GM23338 (cell line): ENCODE results near the gene IRAK1. TPM values are rescaled to one million over a fixed set of nuclear protein-coding genes. Genes with fewer than 3 reads are reported as not detected.

ENCODE experiments used
- ATAC-seq: fragments of 200-7000 bp; cut with Tn5 transposase; 3 replicates; pipeline ENCODE4 v1.9.1; 2020
- DNase-seq: peaks from one replicate; pipeline ENCODE4 v3.0.0-alpha.2; 2015; ENCODE audit warnings: low spot score
- H2AFZ ChIP-seq: fragments of 200-600 bp; sonication (generic); 2 replicates; pipeline ENCODE4 v1.8.0; 2016; ENCODE audit warnings: antibody characterized with exemption, mild to moderate bottlenecking, moderate library complexity
- H3F3A ChIP-seq: fragments of 200-600 bp; sonication (generic); replicated peaks from 2 replicates; pipeline ENCODE4 v1.8.0; 2017; ENCODE audit warnings: antibody characterized with exemption, mixed run types, low read depth
- H3K27ac ChIP-seq: fragments of 200-600 bp; sonication (generic); 2 replicates; pipeline ENCODE4 v1.6.1; 2016; ENCODE audit warnings: low read depth
- H3K27me3 ChIP-seq: fragments of 200-600 bp; sonication (generic); 2 replicates; pipeline ENCODE4 v1.8.0; 2016; ENCODE audit warnings: mild to moderate bottlenecking, mixed run types, moderate library complexity; ENCODE audit not compliant: insufficient read depth
- H3K36me3 ChIP-seq: fragments of 200-600 bp; sonication (generic); 2 replicates; pipeline ENCODE4 v1.8.0; 2016; ENCODE audit warnings: mild to moderate bottlenecking; ENCODE audit not compliant: insufficient read depth
- H3K4me1 ChIP-seq: fragments of 200-600 bp; sonication (generic); 2 replicates; pipeline ENCODE4 v1.8.0; 2016; ENCODE audit warnings: mild to moderate bottlenecking, moderate library complexity; ENCODE audit not compliant: insufficient read depth
- H3K4me2 ChIP-seq: fragments of 200-600 bp; sonication (generic); 2 replicates; pipeline ENCODE4 v1.7.1; 2017; ENCODE audit warnings: mixed run types
- H3K4me3 ChIP-seq: fragments of 200-600 bp; sonication (generic); 2 replicates; pipeline ENCODE4 v1.6.1; 2016; ENCODE audit warnings: mixed run types
- H3K79me2 ChIP-seq: fragments of 200-600 bp; sonication (generic); replicated peaks from 2 replicates; pipeline ENCODE4 v1.8.0; 2017; ENCODE audit warnings: mild to moderate bottlenecking; ENCODE audit not compliant: insufficient read depth
- H3K9me2 ChIP-seq: fragments of 200-600 bp; sonication (generic); 2 replicates; pipeline ENCODE4 v1.8.0; 2017; ENCODE audit not compliant: insufficient read depth
- H4K20me1 ChIP-seq: fragments of 200-600 bp; sonication (generic); replicated peaks from 2 replicates; pipeline ENCODE4 v1.8.0; 2017; ENCODE audit warnings: mild to moderate bottlenecking; ENCODE audit not compliant: insufficient read depth
- H3K27ac Mint-ChIP-seq: 2 replicates; pipeline ENCODE4 v1.8.0; 2020; ENCODE audit warnings: inconsistent platforms, mild to moderate bottlenecking, moderate library complexity, mixed read lengths
- H3K27me3 Mint-ChIP-seq: 3 replicates; pipeline ENCODE4 v1.8.0; 2022; ENCODE audit warnings: low read depth, mild to moderate bottlenecking, moderate library complexity, mixed read lengths, inconsistent platforms; ENCODE audit not compliant: insufficient read depth, poor library complexity
- H3K36me3 Mint-ChIP-seq: 3 replicates; pipeline ENCODE4 v1.8.0; 2021; ENCODE audit warnings: low read depth, mild to moderate bottlenecking, inconsistent platforms, moderate library complexity, mixed read lengths
- H3K4me1 Mint-ChIP-seq: 3 replicates; pipeline ENCODE4 v1.8.0; 2020; ENCODE audit warnings: mild to moderate bottlenecking, inconsistent platforms, mixed read lengths
- H3K4me3 Mint-ChIP-seq: 3 replicates; pipeline ENCODE4 v1.8.0; 2021; ENCODE audit warnings: moderate library complexity, mild to moderate bottlenecking, inconsistent platforms, mixed read lengths
- H3K9me3 Mint-ChIP-seq: 3 replicates; pipeline ENCODE4 v1.8.0; 2020; ENCODE audit warnings: moderate library complexity, mild to moderate bottlenecking, inconsistent platforms, mixed read lengths
- CREB1 ChIP-seq: fragments of 250-450 bp; sonication (Bioruptor Pico); IDR thresholded peaks from 2 replicates; pipeline ENCODE4 v1.5.0; 2020; ENCODE audit warnings: low read depth, mild to moderate bottlenecking, moderate library complexity
- EZH2 ChIP-seq: fragments of 200-600 bp; sonication (generic); IDR thresholded peaks from one replicate; pipeline ENCODE4 v1.8.0; 2017; ENCODE audit warnings: antibody characterized with exemption, mild to moderate bottlenecking, low read depth; ENCODE audit not compliant: unreplicated experiment
- EZH2phosphoT487 ChIP-seq: fragments of 200-600 bp; sonication (generic); IDR thresholded peaks from one replicate; pipeline ENCODE4 v1.8.1; 2018; ENCODE audit warnings: antibody characterized with exemption; ENCODE audit not compliant: unreplicated experiment
- JUNB ChIP-seq: IDR thresholded peaks from one replicate; pipeline ENCODE4 v1.6.1; 2016; ENCODE audit warnings: antibody characterized with exemption; ENCODE audit not compliant: unreplicated experiment
- NANOG ChIP-seq: IDR thresholded peaks from 2 replicates; pipeline ENCODE4 v1.6.1; 2016; ENCODE audit warnings: antibody characterized with exemption, borderline replicate concordance
- POLR2AphosphoS5 ChIP-seq: IDR thresholded peaks from 2 replicates; pipeline ENCODE4 v1.6.1; 2016; ENCODE audit warnings: antibody characterized with exemption, low read depth
- ZNF114 ChIP-seq: fragments of 250-450 bp; sonication (Bioruptor Pico); IDR thresholded peaks from 2 replicates; pipeline ENCODE4 v1.5.0; 2020; ENCODE audit warnings: mild to moderate bottlenecking, moderate library complexity
- ZNF462 ChIP-seq: fragments of 250-450 bp; sonication (Bioruptor Pico); IDR thresholded peaks from 2 replicates; pipeline ENCODE4 v1.5.0; 2020; ENCODE audit warnings: mild to moderate bottlenecking, moderate library complexity
- polyA plus RNA-seq: library from polyadenylated mRNA; unstranded; fragments of >200 nt; fragmentation: Nextera tagmentation; extraction: Ambion mirVana; gene quantifications from 2 replicates; pipeline ENCODE4 v1.2.1, GENCODE V29; 2016
- total RNA-seq: library from RNA; depleted of rRNA; stranded (reverse); fragments of >200 nt; shearing (Covaris generic); gene quantifications from 2 replicates; pipeline ENCODE4 v1.2.3, GENCODE V29; 2014
- TF ChIP-seq, protein P1 (sequence below): IDR thresholded peaks from 2 replicates; pipeline ENCODE4 v1.6.1; 2016; ENCODE audit warnings: antibody characterized with exemption
- TF ChIP-seq, protein P2 (sequence below): IDR thresholded peaks from one replicate; pipeline ENCODE4 v1.6.1; 2018; ENCODE audit warnings: antibody characterized with exemption; ENCODE audit not compliant: unreplicated experiment

The IRAK1 gene
- total and polyA plus RNA-seq, 2 experiments from 2014 or later: 21.6 to 38.0 TPM

- TF ChIP-seq ZNF462 (CRISPR knock-in tag) (no peak), CREB1 (no peak), JUNB (no peak), POLR2AphosphoS5 (no peak), ZNF114 (CRISPR knock-in tag) (no peak), NANOG (no peak)
- TF ChIP-seq, protein P1, sequence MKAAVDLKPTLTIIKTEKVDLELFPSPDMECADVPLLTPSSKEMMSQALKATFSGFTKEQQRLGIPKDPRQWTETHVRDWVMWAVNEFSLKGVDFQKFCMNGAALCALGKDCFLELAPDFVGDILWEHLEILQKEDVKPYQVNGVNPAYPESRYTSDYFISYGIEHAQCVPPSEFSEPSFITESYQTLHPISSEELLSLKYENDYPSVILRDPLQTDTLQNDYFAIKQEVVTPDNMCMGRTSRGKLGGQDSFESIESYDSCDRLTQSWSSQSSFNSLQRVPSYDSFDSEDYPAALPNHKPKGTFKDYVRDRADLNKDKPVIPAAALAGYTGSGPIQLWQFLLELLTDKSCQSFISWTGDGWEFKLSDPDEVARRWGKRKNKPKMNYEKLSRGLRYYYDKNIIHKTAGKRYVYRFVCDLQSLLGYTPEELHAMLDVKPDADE: no peak
Observed at GRCh38 chrX:154061801-154062200, 42.1 kb upstream of the IRAK1 start (continued).

DNA sequence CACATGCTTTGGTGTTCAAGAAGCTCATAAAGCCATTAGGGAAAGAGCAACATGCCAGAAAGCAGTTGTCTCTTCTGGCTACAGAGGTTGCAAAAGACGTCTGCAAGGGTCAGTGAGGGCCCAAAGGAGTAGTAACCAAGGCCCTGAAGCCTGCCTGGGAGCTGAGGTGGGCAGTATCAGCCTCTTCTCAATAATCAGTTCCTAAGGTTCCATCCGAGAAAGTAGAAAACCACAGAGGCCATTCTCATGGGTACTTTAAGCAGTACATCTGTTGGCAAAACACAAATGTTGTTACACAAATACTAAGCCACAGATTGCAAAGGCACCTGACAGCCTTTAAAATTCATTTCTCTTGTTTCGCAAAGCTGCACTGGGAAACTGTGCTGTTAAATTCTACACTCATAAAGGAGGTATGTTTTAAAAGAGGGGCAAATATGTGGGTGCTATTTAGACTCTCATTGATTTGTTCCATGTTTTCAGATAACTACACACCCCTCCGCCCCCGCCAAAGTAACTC lies 40.1 kb upstream of the IRAK1 start:
- peaks cover 25% of the 10 kb centered on the region for H3K4me1 Mint-ChIP-seq
- Histone ChIP-seq H3F3A (no peaks in the 10 kb centered on the region), H3K27me3 (no peaks in the 10 kb centered on the region), H2AFZ (no peak overlapping the region), H3K4me2 (no peak overlapping the region), H3K27ac (no peak overlapping the region), H3K4me1 (no peaks in the 10 kb centered on the region), H3K36me3 (no peaks in the 10 kb centered on the region), H3K4me3 (no peak overlapping the region), H3K79me2 (peaks cover 77% of the 10 kb centered on the region), H3K9me2 (no peaks in the 10 kb centered on the region), H4K20me1 (no peaks in the 10 kb centered on the region; the same call in 1 of the 2 replicates)
- H3K4me3 Mint-ChIP-seq: no peak overlapping the region
- DNase-seq (no peak), ATAC-seq (no peak)
- H3K36me3 Mint-ChIP-seq: peaks cover 14% of the 10 kb centered on the region
- no peaks in the 10 kb centered on the region for H3K27me3 Mint-ChIP-seq
- no peaks in the 10 kb centered on the region for H3K9me3 Mint-ChIP-seq
- peak overlapping the region; percentile 78; the same call in 1 of the 2 replicates for H3K27ac Mint-ChIP-seq
- TF ChIP-seq JUNB (no peak), CREB1 (no peak), POLR2AphosphoS5 (no peak), ZNF114 (CRISPR knock-in tag) (no peak), EZH2phosphoT487 (no peak), EZH2 (no peak)
- TF ChIP-seq, protein P2, sequence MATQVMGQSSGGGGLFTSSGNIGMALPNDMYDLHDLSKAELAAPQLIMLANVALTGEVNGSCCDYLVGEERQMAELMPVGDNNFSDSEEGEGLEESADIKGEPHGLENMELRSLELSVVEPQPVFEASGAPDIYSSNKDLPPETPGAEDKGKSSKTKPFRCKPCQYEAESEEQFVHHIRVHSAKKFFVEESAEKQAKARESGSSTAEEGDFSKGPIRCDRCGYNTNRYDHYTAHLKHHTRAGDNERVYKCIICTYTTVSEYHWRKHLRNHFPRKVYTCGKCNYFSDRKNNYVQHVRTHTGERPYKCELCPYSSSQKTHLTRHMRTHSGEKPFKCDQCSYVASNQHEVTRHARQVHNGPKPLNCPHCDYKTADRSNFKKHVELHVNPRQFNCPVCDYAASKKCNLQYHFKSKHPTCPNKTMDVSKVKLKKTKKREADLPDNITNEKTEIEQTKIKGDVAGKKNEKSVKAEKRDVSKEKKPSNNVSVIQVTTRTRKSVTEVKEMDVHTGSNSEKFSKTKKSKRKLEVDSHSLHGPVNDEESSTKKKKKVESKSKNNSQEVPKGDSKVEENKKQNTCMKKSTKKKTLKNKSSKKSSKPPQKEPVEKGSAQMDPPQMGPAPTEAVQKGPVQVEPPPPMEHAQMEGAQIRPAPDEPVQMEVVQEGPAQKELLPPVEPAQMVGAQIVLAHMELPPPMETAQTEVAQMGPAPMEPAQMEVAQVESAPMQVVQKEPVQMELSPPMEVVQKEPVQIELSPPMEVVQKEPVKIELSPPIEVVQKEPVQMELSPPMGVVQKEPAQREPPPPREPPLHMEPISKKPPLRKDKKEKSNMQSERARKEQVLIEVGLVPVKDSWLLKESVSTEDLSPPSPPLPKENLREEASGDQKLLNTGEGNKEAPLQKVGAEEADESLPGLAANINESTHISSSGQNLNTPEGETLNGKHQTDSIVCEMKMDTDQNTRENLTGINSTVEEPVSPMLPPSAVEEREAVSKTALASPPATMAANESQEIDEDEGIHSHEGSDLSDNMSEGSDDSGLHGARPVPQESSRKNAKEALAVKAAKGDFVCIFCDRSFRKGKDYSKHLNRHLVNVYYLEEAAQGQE: no peak
